ENCODE data around the gene SGCB.

DNA sequence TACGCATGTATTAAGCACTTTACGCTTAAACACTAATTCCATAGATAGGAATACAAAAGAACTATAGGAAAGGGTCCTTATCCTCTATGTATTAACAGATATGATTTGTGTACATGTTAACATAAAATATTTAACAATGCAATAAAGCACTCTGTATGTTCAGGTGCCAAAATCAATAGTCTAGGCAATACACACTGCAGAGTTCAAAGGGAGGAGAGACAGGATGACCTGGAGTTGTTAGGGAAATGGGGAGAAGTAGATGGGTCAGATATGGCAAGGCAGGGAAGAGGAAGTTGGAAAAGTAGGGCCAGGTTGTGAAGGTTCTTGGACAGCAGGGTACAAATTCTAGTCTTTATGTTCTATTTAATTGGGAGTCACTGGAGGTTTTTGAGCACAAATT is 2.9 kb downstream of the SGCB start:
- TF ChIP-seq, protein P1, sequence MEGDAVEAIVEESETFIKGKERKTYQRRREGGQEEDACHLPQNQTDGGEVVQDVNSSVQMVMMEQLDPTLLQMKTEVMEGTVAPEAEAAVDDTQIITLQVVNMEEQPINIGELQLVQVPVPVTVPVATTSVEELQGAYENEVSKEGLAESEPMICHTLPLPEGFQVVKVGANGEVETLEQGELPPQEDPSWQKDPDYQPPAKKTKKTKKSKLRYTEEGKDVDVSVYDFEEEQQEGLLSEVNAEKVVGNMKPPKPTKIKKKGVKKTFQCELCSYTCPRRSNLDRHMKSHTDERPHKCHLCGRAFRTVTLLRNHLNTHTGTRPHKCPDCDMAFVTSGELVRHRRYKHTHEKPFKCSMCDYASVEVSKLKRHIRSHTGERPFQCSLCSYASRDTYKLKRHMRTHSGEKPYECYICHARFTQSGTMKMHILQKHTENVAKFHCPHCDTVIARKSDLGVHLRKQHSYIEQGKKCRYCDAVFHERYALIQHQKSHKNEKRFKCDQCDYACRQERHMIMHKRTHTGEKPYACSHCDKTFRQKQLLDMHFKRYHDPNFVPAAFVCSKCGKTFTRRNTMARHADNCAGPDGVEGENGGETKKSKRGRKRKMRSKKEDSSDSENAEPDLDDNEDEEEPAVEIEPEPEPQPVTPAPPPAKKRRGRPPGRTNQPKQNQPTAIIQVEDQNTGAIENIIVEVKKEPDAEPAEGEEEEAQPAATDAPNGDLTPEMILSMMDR (IDR thresholded peaks at IDR 0.05; ENCODE audit: poor library complexity), result no peak
- TF ChIP-seq EZH2 (IDR thresholded peaks at IDR 0.05; ENCODE audit: borderline replicate concordance) (no peak), EZH2phosphoT487 (IDR thresholded peaks at IDR 0.05; ENCODE audit: low read depth, severe bottlenecking, unreplicated experiment) (no peak)

Measured in hepatocyte (in vitro differentiated cells).